OCI-LY3 (cell line): ENCODE data around the gene CSNK1A1.

Source experiments
- EZH2phosphoT487 ChIP-seq: fragments of 200-600 bp; shearing (Covaris generic); IDR thresholded peaks from 2 replicates; pipeline ENCODE4 v1.6.1; 2018; ENCODE audit warnings: antibody characterized with exemption, mixed run types, low read depth
- TF ChIP-seq, protein P1 (sequence below): fragments of 200-600, 300-600 bp; sonication (generic); IDR thresholded peaks from 2 replicates; pipeline ENCODE4 v1.5.1; 2014; ENCODE audit warnings: antibody characterized with exemption, low read length, low read depth

DNA sequence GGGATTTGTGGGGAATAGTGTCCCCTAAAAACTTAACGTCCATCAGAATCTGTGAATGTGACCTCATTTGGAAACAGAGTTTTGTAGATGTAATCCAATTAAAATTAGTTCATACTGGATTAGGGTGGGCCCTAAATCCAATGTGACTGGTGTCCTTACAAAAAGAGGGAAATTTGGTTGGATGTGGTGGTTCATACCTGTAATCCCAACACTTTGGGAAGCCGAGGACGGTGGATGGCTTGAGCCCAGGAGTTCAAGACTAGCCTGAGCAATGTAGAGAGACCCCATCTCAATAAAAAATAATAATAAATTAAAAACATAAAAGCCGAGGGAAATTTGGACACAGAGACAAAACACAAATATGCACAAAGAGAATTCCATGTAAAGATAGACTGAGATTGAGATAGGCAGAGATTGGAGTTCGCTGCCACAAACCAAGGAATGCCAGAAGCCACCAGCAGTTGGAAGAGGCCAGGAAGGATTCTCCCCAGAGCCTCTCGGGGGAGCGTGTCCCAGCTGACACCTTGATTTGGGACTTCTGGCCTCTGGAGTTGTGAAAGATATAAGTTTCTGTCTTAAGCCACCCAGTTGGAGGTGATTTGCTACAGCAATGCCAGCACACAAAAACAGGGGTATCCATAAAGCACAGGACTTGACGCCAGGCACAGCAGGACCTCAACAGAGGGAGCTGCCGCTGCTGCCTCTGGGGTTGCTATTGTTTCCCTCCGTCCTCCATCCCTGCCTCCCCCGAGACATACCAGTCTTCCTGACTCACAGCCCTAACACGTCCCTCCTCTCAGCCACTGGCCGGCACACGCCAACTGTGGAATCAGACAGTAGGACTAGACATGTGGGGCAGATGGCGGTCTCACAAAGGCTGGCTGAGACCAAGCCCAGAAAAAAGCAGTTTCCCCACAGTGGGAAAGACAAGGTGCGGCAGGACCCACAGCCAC is 98.3 kb downstream of the CSNK1A1 start:
- TF ChIP-seq, protein P1, sequence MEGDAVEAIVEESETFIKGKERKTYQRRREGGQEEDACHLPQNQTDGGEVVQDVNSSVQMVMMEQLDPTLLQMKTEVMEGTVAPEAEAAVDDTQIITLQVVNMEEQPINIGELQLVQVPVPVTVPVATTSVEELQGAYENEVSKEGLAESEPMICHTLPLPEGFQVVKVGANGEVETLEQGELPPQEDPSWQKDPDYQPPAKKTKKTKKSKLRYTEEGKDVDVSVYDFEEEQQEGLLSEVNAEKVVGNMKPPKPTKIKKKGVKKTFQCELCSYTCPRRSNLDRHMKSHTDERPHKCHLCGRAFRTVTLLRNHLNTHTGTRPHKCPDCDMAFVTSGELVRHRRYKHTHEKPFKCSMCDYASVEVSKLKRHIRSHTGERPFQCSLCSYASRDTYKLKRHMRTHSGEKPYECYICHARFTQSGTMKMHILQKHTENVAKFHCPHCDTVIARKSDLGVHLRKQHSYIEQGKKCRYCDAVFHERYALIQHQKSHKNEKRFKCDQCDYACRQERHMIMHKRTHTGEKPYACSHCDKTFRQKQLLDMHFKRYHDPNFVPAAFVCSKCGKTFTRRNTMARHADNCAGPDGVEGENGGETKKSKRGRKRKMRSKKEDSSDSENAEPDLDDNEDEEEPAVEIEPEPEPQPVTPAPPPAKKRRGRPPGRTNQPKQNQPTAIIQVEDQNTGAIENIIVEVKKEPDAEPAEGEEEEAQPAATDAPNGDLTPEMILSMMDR, result no peak
- TF ChIP-seq EZH2phosphoT487, result no peak
